ENCODE results near the gene TXN2.
"Not testable (repeated sequence)": the region's sequence is repeated elsewhere in the genome, so short reads cannot be mapped to it uniquely, and the experiment has no call there.

Gene TXN2

DNA sequence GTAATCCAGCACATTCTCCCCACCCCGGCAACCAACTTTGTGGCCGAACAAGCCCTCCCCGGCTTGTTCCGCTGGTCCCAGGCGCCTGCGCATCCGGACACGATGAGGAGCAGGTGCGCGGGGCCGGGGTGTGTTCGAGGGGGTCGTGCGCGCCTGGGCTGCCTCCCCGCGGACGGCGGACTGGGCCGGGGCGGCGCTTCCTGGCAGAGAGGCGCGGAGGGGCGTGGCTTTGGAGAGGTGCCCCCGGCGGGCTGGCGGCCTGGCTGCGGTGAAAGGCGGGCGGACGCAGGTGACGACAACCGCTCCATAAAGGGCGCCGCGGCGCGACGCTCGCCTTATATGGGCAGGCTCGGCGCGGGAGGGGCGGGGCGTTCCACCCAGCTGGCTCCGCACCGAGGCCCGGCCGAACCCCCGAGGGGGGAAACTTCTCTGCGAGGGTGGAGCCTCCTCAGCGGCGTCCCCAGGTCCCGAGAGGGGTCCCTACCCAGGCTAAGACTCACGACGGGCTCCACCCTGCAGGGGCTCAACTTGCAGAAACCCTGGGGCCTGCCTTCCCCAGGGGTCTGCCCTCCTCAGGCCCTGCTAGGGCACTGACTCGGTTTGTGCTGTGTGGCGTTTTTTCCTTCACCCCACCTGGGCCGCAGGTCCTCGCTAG is 26.4 kb downstream of the TXN2 start:
- peak; percentile 63 to 67 for DNase-seq

DNA sequence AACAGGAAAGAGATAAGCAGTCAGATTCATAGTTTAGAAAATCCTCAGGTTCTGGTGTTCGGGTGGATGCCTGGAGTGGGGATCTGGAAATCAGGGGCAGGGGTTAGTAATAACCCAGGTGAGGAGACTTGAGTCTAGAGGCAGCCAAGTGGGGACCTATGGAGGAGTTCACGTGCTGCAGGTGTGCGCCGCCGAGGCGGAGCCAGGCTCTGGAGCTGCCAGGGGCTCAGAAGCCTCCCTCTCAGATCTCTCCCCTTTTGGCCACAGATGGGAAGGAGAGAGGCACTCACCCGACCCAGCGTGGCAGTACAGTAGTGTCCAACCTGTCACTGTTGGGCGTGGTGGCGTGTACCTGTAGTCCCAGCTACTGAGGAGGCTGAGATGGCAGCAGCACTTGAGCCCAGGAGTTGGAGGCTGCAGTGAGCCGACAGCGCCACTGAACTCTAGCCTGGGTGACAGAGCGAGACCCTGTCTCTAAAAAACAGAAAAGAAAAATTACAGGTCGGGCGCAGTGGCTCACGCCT is 27.5 kb downstream of the TXN2 start:
- no peak for DNase-seq

DNA sequence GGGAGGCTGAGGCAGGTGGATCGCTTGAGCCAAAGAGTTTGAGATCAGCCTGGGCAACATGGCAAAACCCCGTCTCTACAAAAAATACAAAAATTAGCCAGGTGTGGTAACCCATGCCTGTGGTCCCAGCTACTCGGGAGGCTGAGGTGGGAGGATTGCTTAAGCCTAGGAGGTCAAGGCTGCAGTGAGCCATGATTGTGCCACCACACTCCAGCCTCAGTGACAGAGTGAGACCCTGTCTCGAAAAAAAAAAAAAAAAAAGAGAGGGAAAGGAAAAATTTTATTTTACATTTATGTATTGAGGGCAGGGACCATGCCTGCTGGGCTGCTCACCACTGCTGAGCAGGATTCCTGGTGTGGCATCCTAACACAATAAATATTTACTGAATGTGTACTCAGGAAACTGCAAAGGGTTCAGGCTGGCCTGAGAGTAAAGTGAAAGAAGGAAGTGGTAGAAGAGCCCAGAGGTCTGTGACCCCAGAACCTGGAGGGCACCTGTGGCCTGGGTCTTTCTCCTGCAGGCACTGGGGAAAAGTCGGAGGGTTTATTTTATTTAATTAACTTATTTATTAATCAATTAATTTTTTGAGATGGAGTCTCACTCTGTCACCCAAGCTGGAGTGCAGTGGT is 28.3 kb downstream of the TXN2 start:
- DNase-seq: not testable (repeated sequence)

DNA sequence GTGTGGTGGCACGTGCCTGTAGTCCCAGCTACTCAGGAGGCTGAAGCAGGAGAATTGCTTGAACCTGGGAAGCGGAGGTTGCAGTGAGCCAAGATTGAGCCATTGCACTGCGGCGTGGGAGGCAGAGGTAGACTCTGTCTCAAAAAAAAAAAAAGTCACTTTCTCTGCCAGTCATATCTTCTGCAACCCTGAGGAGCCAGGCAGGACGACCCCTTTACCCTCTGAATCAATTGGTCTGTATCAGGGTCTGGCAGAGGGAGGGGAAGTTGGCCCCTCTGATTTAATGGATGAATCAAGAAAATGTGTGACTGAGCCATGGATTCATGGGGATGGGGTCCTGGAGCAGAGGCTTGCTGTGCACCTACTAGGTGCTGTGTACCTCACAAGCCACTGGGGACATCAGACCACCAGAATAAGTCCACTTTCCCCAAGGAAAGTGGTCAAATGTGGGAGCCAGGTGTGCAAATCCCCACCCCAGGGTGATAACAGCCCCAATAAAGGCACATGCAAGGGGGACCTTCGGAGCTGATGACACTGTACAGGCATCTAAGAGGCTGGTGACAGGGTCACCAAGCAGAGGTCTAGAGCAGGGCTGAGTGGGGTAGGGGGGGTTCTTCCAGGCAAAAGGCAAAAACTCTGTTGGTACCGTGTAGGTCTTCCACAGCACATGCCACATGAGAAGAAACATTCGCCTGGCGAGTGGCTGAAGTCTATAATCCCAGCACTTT is 29.0 kb downstream of the TXN2 start:
- DNase-seq: no peak

DNA sequence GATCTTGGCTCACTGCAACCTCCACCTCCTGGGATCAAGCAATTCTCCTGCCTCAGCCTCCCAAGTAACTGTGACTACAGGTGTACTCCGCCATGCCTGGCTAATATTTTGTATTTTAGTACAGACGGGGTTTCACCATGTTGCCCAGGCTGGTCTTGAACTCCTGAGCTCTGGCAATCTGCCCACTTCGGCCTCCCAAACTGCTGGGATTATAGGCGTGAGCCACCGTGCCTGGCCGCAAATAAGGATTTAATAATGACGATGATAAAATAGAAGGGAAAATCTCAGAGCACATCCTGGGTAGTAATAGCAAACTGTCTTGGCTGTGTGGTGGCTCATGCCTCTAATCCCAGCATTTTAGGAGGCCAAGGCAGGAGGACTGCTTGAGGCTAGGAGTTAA is 30.5 kb downstream of the TXN2 start:
- not testable (repeated sequence) for DNase-seq

- no peak for DNase-seq
These were observed 31.8 kb downstream of the TXN2 start for GRCh38 chr22:36449596-36450175.

- DNase-seq: peak; percentile 64 to 72
These were observed 33.8 kb downstream of the TXN2 start for GRCh38 chr22:36447632-36448031.

DNA sequence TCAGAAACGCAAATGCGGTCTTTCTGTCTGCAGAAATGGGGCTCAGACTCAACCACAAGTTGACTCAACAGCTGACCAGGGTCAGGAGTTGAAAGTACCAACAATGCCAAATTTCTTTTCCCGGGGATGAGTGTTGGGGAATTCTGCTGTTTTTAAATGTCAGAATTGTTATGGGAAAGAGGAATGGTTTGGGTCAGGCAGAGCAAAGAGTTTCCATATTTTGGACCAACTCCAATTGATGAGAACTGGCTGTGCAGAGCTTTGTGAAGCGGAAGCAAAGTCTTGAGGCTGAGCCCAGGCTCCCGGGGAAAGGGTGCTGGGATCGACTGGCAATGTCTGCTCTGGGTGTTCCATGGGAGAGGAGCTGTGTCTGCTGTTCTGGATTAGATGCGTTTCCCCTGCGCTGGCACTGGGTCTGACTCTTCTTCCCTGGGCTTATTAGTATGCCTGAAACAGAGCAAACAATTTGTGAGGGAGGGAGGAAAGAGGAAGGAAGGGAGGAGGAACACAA is 36.2 kb downstream of the TXN2 start:
- no peak for DNase-seq

DNA sequence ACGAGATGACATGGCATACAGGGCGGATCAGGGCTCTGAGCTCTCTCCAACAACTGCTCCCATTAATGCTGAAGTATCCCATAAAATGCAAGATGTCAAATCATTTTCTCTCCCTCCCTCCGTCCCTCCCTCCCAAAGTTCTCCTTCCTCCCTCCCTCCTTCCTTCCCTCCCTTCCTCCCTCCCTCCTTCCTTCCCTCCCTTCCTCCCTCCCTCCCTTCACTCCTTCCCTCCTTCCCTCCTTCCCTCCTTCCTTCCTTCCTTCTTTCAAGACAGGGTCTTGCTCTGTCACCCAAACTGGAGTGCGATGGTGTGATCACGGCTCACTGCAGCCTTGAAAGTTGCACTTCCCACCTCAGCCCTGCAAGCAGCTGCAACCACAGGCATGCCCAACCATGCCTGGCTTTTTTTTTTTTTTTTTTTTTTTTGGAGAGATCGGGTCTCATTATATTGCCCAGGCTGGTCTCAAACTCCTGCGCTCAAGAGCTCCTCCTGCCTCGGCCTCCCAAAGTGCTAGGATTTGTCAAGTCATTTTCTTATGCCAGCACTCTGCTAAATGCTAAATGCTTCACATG is 38.2 kb downstream of the TXN2 start:
- no peak for DNase-seq

DNA sequence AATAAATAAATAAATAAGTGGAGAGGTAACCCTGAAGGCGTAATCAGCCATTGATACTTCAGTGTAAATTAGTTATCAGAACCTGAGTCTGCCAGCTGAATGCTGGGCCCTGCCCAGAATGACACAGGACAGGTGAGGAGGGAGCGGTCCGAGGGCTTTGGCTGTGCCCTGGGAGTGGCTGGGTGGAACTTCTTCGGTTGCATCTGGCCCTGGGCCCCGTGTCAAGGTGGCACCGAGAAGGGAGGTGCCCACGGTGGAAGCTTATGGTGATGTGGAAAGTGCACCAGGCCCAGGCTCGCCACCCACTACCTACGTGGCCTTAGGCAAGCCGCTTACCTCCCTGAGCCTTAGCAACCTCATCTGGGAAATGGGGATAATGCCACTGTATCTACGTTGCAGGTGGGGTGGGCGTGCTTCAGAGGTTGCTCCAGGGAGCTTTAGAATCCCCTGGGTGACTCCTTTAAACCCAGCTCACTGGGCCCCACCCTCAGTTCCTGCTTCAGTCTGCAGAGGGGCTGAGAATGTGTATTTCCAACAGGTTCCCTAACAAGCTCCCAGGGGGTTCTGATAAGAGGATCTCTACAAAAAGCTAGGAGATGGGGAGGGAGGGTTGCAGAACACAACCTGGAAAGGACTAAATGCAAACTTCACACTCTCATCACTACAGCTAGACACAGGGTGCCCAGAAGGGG is 38.8 kb downstream of the TXN2 start:
- no peak for DNase-seq

DNA sequence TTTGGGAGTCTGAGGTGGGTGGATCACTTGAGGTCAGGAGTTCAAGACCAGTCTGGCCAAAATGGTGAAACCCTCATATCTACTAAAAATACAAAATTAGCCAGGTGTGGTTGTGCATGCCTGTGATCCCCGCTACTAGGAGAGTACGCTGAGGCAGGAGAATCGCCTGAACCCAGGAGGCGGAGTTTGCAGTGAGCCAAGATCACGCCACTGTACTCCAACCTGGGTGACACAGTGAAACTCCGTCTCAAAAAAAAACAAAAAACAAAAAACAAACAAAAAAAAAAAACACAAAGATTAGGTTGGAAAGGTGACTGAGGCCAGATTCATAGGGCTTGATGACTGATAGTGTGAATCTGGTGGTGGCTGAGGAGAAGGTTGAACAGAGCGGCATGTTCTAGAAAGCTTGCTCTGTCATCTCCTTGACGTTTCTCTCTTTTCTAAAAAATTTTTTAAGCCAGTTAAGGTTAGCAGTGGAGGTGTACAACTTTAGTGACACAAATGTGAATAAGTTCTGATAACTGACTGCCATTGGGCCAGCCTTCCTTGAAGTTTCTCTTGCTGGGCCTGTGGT is 40.9 kb downstream of the TXN2 start:
- DNase-seq: no peak

DNA sequence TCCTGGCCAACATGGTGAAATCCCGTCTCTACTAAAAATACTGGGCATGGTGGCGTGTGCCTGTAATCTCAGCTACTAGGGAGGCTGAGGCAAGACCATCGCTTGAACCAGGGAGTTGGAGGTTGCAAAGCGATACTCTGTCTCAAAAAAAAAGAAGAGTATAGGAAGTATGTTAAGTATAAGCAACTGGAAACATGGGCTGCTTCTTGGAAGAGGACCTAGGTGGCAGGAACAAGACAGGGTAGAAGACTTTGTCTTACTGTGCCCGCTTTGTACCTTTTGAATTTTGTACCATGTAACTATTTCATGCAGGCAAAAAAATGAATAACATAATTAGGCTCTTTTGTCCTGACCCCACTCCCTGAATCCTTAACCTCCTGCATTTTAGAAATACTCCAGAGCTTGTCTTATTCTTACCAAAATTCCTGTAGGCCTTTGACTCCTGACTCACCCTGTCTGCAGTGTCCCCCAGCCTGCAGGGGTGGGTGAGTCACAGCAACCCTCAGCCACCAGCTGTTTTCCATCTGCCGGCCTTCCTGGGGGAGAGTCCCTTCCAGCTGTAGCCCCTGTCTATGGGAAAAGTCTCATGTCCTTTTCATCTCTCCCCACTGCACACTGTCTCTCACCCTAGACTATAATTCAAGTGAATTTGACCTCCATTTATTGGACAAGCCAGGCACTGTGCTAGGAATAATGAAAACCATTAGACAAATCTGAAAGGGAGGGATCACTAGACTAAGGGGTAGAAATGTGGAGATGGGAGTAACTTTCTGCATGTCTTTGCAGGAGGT is 41.8 kb downstream of the TXN2 start:
- DNase-seq: no peak

DNA sequence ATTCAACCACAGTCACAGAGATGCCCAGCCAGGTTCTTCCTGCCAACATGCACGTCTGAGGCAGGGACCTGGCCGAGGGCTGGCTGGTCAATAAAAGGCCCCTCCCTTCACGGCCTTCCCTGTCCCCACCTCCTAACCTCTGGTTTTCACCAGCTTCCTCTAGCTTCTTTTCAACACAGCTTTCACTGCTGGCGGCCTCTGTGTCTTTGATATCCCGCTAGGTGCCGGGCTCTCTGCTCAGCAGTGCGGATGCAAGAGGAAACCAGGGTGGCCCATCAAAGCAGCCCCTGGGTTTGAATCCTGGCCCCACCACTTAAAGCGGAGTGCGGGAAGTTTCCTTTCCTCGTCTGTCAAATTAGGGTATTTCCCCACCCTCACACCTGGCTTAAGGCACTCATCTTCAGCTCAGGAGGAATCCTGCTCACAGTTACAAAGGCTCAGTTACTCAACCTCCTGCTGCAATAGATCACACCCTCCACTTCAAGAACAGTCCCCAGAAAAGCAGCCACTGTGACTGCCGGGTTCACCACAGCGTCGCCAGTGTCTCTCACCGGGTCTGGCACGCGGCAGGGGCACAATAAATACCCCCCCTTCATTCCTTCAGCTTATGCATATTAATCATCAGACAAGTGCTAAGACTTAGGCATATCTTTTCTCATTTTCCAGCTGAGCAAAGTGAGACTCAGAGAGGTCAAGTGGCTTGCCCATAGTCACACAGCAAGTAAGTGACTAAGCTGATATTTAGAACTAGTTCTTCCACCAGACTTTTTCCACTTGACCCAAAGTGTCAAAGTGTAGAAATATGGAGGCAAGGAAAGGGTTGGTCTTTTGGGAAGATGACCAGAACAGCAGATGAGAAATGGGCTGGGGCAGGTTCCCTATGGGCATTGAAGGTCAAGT is 45.7 kb downstream of the TXN2 start:
- DNase-seq: peak in 1 of 2 experiments; percentile 21

DNA sequence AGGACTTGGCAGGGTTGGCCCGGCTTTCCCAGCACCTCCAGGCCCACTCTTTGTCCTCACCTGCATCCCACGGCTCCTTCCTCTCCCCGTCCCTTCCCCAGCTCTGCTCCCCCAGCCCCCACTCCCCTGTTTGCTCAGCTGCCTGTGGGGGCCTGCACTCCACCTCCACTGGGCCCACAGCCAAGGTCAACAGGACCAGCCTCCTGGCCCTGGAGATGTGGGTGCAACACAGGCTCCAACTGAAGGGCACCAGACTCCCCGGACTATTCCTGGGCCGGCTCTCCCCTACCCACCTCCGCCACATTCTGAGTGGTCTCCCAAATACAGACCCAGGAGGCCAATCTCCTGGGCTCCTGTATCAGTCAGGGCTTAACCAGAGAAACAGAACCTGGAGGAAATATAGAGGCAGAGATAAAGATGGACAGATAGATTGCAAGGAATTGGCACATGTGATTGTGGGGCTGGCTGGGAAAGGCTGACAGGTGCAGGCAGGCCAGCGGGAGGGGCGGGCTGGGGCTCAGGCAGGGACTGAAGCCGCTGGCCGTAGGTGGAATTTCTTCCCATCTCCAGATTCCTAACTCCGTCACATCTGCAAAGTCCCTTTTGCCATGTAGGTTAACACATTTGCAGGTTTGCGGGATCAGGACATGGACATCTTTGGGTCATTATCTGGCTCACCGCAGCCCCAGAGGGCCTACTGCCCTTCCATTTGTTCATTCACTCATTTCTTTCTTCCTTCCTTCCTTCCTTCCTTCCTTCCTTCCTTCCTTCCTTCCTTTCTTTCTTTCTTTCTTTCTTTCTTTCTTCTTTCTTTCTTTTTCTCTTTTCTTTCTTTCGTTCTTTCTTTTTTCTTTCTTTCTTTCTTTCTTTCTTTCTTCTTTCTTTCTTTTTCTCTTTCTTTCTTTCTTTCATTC is 47.9 kb downstream of the TXN2 start:
- no peak for DNase-seq

DNA sequence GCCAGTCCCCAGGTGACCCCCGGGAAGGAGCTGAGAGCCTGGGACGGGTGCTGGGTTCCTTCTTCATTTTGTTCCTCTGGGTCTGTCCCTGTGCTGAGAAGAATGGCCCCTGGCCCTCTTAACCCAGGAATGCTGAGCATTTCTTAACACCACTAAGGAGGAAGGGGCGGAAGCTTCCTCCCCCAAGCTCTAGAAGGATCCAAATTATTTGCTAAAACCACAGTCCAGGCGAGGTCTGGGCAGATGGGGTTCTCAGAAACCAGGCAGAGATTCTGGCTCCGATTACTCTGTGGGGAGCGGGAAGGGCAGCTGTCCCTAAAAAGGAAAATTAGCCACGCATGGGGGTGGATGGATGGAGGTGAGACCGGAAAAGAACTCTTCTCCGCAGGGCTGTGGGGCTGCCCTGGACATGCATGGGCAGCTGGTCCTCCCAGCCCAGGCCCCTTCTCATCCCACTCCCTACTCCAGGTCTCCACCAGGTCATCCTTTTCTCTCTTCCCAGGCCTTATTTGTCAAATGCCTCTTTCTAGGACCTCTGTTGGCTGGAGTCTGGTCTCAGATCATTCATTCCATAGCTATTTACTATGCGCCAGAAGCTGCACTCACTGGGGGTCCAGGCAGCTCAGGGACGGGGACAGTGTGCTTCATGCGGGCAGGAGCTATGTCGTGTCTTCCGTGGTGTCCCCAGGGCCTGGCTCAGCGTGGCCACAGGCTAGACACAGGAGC is 48.7 kb downstream of the TXN2 start:
- no peak for DNase-seq

GRCh38 chr22:36431977-36432376 is 49.5 kb downstream of the TXN2 start:
- DNase-seq: no peak

GRCh38 chr22:36430863-36431262 is 50.6 kb downstream of the TXN2 start:
- no peak for DNase-seq

- not testable (repeated sequence) for DNase-seq
These were observed 53.5 kb downstream of the TXN2 start for GRCh38 chr22:36427952-36428351.
